Thyroid gland (tissue), 4 donors: Measurements from ENCODE around the gene MTA1. TPM values are rescaled to one million over a fixed set of nuclear protein-coding genes. Genes with fewer than 3 reads are reported as not detected.

Source experiments
- DNase-seq, 2 donors: peaks; one replicate each; pipeline ENCODE4 v3.0.0-alpha.2; 2019
- H3K27ac ChIP-seq, 3 donors: fragments of 200-600 bp; sonication (generic); 1 replicate in 2 of 3; 2 replicates in 1 of 3; pipeline ENCODE4 v1.5.1; 2016 to 2019; ENCODE audit warnings: mild to moderate bottlenecking in 1 of 3, moderate library complexity in 1 of 3
- H3K27me3 ChIP-seq: fragments of 200-600 bp; sonication (generic); one replicate; pipeline ENCODE4 v1.5.1; 2019
- H3K36me3 ChIP-seq, 2 donors: fragments of 200-600 bp; sonication (generic); one replicate each; pipeline ENCODE4 v1.5.1; 2016 to 2019
- H3K4me1 ChIP-seq, 2 donors: fragments of 200-600 bp; sonication (generic); one replicate each; pipeline ENCODE4 v1.5.1; 2017 to 2019
- H3K4me3 ChIP-seq, 3 donors: fragments of 200-600 bp; sonication (generic); replicated peaks in 1 of 3; 1 replicate in 2 of 3; 2 replicates in 1 of 3; pipeline ENCODE4 v1.5.1; 2016; ENCODE audit warnings: mild to moderate bottlenecking in 1 of 3
- H3K9me3 ChIP-seq: fragments of 200-600 bp; sonication (generic); one replicate; pipeline ENCODE4 v1.5.1; 2017
- CTCF ChIP-seq, 6 experiments: fragments of 200-600 bp in 3 of 6; fragments of 450-650 bp in 3 of 6; sonication (generic) in 3 of 6; IDR thresholded peaks; one replicate each; pipeline ENCODE4 v1.5.1; 2016 to 2019; ENCODE audit warnings: antibody characterized with exemption in 6 of 6, mild to moderate bottlenecking in 2 of 6, inconsistent platforms in 1 of 6, moderate library complexity in 1 of 6
- POLR2A ChIP-seq, 2 donors: fragments of 450-650 bp; IDR thresholded peaks; one replicate each; pipeline ENCODE4 v1.6.1; 2017; ENCODE audit warnings: antibody characterized with exemption in 2 of 2, mild to moderate bottlenecking in 2 of 2, moderate library complexity in 1 of 2
- WGBS, 2 donors: methylation state at CpG; one replicate each; pipeline ENCODE4 v1.1.5; 2017; 5-methylcytosine and 5-hydroxymethylcytosine counted together
- intact Hi-C: fragments of 100-400 bp; cut with DNase I; formaldehyde crosslinking; loops from one replicate; pipeline ENCODE4 v1.15.1; 2023
- total RNA-seq, 4 donors: library from RNA; depleted of rRNA; stranded (reverse); fragments of >200 nt; gene quantifications; one replicate each; pipeline ENCODE4 v1.2.3, GENCODE V29; 2016

MTA1 gene
- total RNA-seq, 4 donors from 2014 or later = 66.2 to 111 (median 90.0) TPM

- no peaks in the 10 kb centered on the region for H3K9me3 ChIP-seq
- intact Hi-C loops = no loop called here
- TF ChIP-seq CTCF (IDR thresholded peaks at IDR 0.05) = no peak
- no peak for TF ChIP-seq POLR2A (IDR thresholded peaks at IDR 0.05)
- no peaks in the 10 kb centered on the region for H3K36me3 ChIP-seq
- H3K27ac ChIP-seq = no peak overlapping the region
- peak overlapping the region in 1 of 3 donors; percentile 34 for H3K4me3 ChIP-seq
- peaks cover 20 to 31% of the 10 kb centered on the region in 2 donors for H3K4me1 ChIP-seq
- WGBS, 2 donors = 88 to 91% methylated on average over 25 of the region's 25 CpGs
- no peaks in the 10 kb centered on the region for H3K27me3 ChIP-seq
- no peak for DNase-seq
Observed at GRCh38 chr14:105415481-105416428, 3.9 kb upstream of the MTA1 start.

- intact Hi-C loops = no loop called here
- TF ChIP-seq POLR2A (IDR thresholded peaks at IDR 0.05) (no peak), CTCF (IDR thresholded peaks at IDR 0.05) (no peak)
- Histone ChIP-seq H3K4me3 (no peak overlapping the region), H3K27ac (no peak overlapping the region), H3K9me3 (no peaks in the 10 kb centered on the region), H3K4me1 (peaks cover 25 to 33% of the 10 kb centered on the region in 2 donors), H3K36me3 (no peaks in the 10 kb centered on the region), H3K27me3 (no peaks in the 10 kb centered on the region)
- 96% methylated on average over 11 of the region's 11 CpGs for WGBS, 2 donors
- no peak for DNase-seq
Observed at GRCh38 chr14:105416671-105417070, 3.0 kb upstream of the MTA1 start.

DNA sequence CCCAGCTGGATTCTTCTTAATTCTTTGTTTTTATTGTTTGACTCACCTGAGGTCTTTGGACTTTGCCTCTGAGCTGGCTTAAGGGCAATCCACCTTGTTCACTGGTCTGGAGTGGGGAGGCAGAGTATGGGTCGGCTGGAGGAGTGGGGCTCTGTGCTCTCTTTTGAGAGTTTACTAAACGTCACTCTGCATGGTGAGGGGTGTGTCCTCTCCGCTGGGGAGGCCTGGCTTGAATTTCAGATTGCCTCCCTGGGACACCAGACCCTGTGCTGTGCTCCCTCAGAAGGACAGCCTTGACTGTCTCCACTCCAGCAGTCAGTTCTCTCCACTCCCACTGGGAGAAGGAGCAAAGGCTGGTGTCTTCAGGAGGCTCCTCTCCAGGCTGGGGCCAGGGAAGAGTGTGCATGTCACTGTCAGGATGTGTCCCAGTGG is 1.9 kb upstream of the MTA1 start:
- no peak for DNase-seq
- Histone ChIP-seq H3K4me3 (no peak overlapping the region), H3K9me3 (no peaks in the 10 kb centered on the region), H3K27ac (no peak overlapping the region), H3K4me1 (peaks cover 28 to 38% of the 10 kb centered on the region in 2 donors), H3K36me3 (no peaks in the 10 kb centered on the region), H3K27me3 (no peaks in the 10 kb centered on the region)
- TF ChIP-seq POLR2A (IDR thresholded peaks at IDR 0.05) (no peak), CTCF (IDR thresholded peaks at IDR 0.05) (no peak)
- WGBS, 2 donors = 95 to 96% methylated on average over 2 to 3 of the region's 3 CpGs
- intact Hi-C loops = no loop called here

DNA sequence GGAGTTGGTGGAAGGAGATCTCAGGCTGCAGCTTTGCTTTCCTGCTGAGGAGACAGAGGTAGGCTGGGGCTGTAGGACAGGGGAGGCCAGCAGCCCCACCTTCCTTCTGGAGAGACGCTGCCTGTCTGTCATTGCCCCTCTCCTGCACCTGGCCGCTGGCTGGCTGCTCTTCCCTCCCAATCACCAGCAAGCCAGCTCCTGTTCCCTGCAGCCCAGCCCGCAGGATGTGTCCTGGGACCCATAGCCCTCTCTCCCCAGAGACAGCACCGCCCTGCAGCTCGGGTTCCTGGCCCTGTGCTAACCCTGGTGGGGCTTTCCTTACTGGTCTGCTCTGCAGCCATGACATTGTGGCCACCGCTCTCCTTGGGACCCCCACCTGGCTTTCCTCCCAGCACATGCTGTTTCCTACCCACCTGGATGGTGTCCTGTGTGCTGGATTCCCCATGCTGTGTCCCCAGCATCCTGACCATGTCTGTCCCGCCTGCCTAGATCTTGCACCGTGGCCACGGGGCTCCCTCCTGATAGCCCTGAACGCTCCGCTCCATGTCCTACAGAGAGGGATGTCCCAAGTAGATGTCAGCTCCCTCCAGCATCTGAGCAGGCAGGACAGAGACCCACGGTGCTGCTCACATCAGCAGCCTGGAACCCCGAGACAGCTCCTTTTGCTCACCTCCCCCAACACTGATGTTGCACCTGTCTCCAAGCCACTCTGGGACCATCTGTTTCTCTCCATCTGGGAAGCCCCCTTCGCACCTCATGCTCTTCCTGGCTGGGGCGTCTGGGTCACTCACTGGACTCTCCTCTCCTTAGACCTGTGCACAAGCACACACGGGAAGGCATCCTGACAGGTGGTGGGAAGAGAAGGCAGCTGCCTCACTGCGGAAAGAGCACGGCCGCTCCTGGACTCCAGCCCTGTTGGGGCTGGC is 1.1 kb upstream of the MTA1 start:
- Histone ChIP-seq H3K27me3 (no peaks in the 10 kb centered on the region), H3K27ac (no peak overlapping the region), H3K36me3 (no peaks in the 10 kb centered on the region), H3K4me1 (peaks cover 28 to 38% of the 10 kb centered on the region in 2 donors), H3K9me3 (no peaks in the 10 kb centered on the region), H3K4me3 (peak overlapping the region in 1 of 3 donors; percentile 66)
- DNase-seq = no peak
- no peak for TF ChIP-seq CTCF (IDR thresholded peaks at IDR 0.05)
- TF ChIP-seq POLR2A (IDR thresholded peaks at IDR 0.05) = no peak
- intact Hi-C loops = no loop called here
- WGBS, 2 donors = 71 to 75% methylated on average over 16 of the region's 19 CpGs
